ENCODE results near the gene ITGB2. TPM values are rescaled to one million over a fixed set of nuclear protein-coding genes. Genes with fewer than 3 reads are reported as not detected.

ITGB2 gene
- total RNA-seq, 4 donors from 2014 or later = 11.2 to 18.8 (median 15.3) TPM

DNA sequence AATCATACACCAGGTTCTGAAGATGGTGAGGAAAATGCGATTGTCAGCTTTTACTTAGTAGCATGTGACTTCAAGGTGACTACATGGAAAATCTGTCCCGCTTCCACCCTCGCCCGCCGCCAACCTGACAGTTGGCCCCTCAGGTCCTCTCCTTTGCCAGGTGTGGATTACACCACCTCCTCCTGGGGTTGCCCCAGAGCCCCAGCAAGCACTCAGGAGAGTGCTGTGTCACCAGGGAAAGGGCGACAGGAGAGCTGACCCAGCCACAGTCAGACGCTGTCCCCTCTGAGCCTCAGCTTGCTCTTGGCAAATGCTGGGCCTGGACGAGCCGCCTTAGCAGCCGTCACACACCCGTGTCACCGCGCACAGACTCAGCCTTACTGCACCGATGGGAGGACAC lies 65.1 kb downstream of the ITGB2 start:
- Histone ChIP-seq H3K27me3 (no peaks in the 10 kb centered on the region), H3K9me3 (no peaks in the 10 kb centered on the region), H3K4me1 (peaks cover 26% of the 10 kb centered on the region), H3K36me3 (peaks cover 75% of the 10 kb centered on the region), H3K4me3 (no peak overlapping the region), H3K27ac (no peak overlapping the region)
- DNase-seq (ENCODE audit: low spot score in 2 of 2) = no peak
- TF ChIP-seq EP300 (IDR thresholded peaks at IDR 0.05) = no peak
- TF ChIP-seq, protein P1, sequence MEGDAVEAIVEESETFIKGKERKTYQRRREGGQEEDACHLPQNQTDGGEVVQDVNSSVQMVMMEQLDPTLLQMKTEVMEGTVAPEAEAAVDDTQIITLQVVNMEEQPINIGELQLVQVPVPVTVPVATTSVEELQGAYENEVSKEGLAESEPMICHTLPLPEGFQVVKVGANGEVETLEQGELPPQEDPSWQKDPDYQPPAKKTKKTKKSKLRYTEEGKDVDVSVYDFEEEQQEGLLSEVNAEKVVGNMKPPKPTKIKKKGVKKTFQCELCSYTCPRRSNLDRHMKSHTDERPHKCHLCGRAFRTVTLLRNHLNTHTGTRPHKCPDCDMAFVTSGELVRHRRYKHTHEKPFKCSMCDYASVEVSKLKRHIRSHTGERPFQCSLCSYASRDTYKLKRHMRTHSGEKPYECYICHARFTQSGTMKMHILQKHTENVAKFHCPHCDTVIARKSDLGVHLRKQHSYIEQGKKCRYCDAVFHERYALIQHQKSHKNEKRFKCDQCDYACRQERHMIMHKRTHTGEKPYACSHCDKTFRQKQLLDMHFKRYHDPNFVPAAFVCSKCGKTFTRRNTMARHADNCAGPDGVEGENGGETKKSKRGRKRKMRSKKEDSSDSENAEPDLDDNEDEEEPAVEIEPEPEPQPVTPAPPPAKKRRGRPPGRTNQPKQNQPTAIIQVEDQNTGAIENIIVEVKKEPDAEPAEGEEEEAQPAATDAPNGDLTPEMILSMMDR (IDR thresholded peaks at IDR 0.05) = no peak
- 94% methylated on average over 14 of the region's 14 CpGs for WGBS

DNA sequence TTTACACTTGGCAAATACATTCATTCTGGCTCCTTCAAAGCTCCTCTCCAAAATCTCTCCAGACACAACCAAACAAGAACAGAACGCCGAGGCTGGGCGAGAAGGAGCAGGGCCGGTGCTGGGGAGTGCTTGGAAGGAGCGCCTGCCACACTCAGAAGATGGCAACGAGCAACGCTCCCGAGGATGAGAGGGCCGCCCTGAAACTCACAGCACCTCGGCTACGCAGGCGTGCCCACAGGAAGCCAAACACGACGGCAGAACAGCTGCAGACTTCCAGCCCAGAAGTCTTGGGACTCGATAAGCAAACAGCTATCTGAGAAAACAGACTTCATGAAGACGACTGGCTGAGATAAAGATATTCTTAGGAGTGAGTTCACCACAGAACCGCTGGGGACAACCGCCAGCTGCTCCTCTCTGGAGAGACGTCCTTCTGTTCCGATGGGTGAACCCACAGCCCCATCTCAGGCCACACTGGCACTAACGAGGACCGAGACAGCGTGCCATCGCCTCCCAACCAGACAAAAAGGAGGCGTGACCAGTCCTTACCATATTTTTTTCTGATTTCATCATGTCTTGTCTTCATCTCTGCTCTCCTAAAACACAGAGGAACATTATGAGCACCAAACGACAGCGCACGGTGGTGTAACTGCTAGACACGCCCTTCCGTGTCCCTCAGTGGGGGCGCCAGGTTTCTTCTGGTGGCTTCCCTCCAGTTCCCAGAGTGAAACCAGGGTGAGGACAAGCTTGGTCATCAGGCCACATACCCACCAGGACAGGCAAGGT lies 65.8 kb downstream of the ITGB2 start:
- no peak for TF ChIP-seq POLR2A (IDR thresholded peaks at IDR 0.05)
- TF ChIP-seq POLR2AphosphoS5 (IDR thresholded peaks at IDR 0.05) = no peak
- no peak for TF ChIP-seq EP300 (IDR thresholded peaks at IDR 0.05)
- TF ChIP-seq, protein P1 (IDR thresholded peaks at IDR 0.05) = no peak
- Histone ChIP-seq H3K27ac (no peak overlapping the region), H3K9me3 (no peaks in the 10 kb centered on the region), H3K4me1 (peaks cover 23% of the 10 kb centered on the region), H3K36me3 (peaks cover 75% of the 10 kb centered on the region), H3K4me3 (no peak overlapping the region), H3K27me3 (no peaks in the 10 kb centered on the region)
- 87% methylated on average over 30 of the region's 31 CpGs for WGBS
- no peak for DNase-seq (ENCODE audit: low spot score in 2 of 2)

- Histone ChIP-seq H3K36me3 (peaks cover 80% of the 10 kb centered on the region), H3K27me3 (no peaks in the 10 kb centered on the region), H3K4me3 (no peak overlapping the region), H3K27ac (no peak overlapping the region), H3K9me3 (no peaks in the 10 kb centered on the region), H3K4me1 (peaks cover 20% of the 10 kb centered on the region)
- 88% methylated on average over 14 of the region's 14 CpGs for WGBS
- TF ChIP-seq, protein P1 (IDR thresholded peaks at IDR 0.05) = no peak
- no peak for DNase-seq (ENCODE audit: low spot score in 2 of 2)
Measured at GRCh38 chr21:44854391-44854663, 66.4 kb downstream of the ITGB2 start.

DNA sequence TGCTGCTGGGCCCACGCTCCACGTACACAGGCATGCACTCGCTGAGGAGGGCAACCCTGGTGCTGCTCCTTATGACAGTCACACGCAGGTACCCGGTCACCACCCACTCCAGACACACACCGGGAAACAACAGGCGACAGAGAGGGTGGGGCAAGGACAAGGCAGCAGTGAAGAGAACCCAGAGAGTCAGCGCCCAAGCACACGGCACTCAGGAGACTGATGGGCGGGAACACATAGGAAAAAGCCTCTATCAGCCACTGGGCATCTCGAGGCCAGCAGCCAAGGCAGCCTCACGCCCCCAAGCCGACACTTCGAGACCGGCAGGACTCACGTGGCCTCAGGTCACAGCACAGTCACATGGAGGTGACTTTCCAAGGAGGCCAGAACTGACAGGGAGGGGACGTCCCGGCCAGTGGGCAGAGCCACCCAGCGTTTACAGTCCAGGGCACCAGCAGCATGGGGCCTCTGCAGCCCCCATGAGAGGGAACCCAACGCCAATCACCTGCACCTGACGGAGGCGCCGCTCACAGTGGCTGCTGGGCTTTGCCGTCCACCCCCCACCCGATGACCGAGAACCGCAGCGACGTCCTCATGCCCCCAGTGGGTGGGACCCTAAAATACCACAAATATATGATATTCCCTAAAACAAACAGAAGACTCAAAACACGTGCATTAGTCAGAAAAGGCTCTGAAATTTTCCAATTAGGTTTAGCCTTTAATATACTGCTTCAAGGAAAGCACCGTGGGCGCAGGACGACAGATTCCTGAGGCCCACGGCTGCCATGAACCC lies 66.9 kb downstream of the ITGB2 start:
- peak in 1 of 2 donors; percentile 54 for DNase-seq (ENCODE audit: low spot score in 2 of 2)
- peaks cover 83% of the 10 kb centered on the region for H3K36me3 ChIP-seq
- no peak for TF ChIP-seq EP300 (IDR thresholded peaks at IDR 0.05)
- no peak for TF ChIP-seq POLR2A (IDR thresholded peaks at IDR 0.05)
- no peaks in the 10 kb centered on the region for H3K27me3 ChIP-seq
- H3K4me1 ChIP-seq = peaks cover 15% of the 10 kb centered on the region
- no peak overlapping the region for H3K4me3 ChIP-seq
- H3K9me3 ChIP-seq = no peaks in the 10 kb centered on the region
- WGBS = 82% methylated on average over 34 of the region's 34 CpGs
- H3K27ac ChIP-seq = no peak overlapping the region

DNA sequence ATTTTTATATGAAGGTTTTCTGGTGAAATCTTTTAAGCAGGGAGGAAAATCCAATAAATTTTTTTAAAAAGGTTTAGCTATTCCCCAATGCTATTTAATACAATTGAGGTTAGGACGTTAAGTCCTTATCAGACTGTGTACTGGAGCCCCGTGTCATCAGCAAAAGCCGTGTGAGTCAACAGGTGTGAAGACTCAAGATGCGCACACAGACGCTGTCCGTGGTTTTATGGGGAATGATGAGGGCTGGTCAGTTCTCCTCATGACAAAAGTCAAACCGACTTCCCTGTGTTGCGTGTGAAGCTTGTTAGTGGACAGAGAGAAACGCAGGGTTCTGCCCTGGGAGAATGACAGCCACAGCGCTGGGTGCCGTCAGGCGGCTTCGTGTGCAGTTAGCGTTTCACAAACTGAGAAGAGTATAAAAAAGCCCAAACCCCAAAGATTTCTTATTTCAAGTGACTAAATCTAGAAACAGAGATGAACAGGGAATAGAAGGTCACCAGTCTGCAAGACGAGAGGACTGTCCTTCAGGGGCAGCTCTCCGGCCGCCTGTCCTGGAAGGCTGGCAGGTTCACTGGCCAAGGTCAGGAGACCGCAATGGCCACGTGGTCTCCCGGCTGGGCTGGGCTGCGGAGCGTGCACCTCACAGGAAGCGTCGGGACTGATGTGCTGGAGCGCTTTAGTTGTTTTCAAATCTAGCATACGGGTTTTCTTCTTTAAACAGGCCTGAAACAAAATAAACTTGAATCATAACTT lies 69.6 kb downstream of the ITGB2 start:
- Histone ChIP-seq H3K9me3 (no peaks in the 10 kb centered on the region), H3K27ac (no peak overlapping the region), H3K4me3 (no peak overlapping the region), H3K4me1 (peaks cover 12% of the 10 kb centered on the region), H3K36me3 (peaks cover 72% of the 10 kb centered on the region), H3K27me3 (no peaks in the 10 kb centered on the region)
- peak in 1 of 2 donors; percentile 37 for DNase-seq (ENCODE audit: low spot score in 2 of 2)
- TF ChIP-seq, protein P1 (IDR thresholded peaks at IDR 0.05) = no peak
- TF ChIP-seq EP300 (IDR thresholded peaks at IDR 0.05) = no peak
- TF ChIP-seq POLR2AphosphoS5 (IDR thresholded peaks at IDR 0.05) = no peak
- TF ChIP-seq POLR2A (IDR thresholded peaks at IDR 0.05) = no peak
- 87% methylated on average over 26 of the region's 26 CpGs for WGBS

Data from suprapubic skin (tissue), 4 donors.